K562 (cell line): ENCODE results near the gene SAMD8. TPM values are rescaled to one million over a fixed set of nuclear protein-coding genes. Genes with fewer than 3 reads are reported as not detected.
A peak's percentile ranks its signal among the peaks of the same experiment; 100 is the strongest.

ENCODE experiments used
- ATAC-seq: fragments of 200-7000 bp; cut with Tn5 transposase; 3 replicates; pipeline ENCODE4 v1.9.1; 2020; ENCODE audit warnings: moderate library complexity
- BruUV-seq: library from RNA; stranded (reverse); fragments of 400-500 nt; replicated peaks from 2 replicates; lab custom pipeline; 2021; lab: Mats Ljungman, UMichigan
- CTCF ChIA-PET: fragments of 300-600 bp; formaldehyde crosslinking; extraction: SDS; loops from one replicate; lab custom pipeline; 2021; ENCODE audit warnings: low intra/inter-chr PET ratio; lab: Yijun Ruan, JAX
- POLR2A ChIA-PET: fragments of 300-600, 350-650 bp; sonication (Branson Sonifier 250); formaldehyde crosslinking; extraction: SDS; loops from one replicate; lab custom pipeline; 2021; ENCODE audit warnings: antibody characterized with exemption, inconsistent platforms; lab: Yijun Ruan, JAX
- DNase-seq, 4 experiments: peaks; one replicate each; pipeline versions ENCODE4 v3.0.0 to v3.0.0-alpha.2; 2011 to 2018; ENCODE audit warnings: low spot score in 3 of 4, mixed read lengths in 3 of 4; ENCODE audit errors: extremely low read depth in 1 of 4
- FAIRE-seq: peaks from 2 replicates; lab custom pipeline; 2011; peaks lifted over from hg19 to GRCh38; lab: Jason Lieb, UNC
- H2AFZ ChIP-seq: 2 replicates; pipeline ENCODE4 v1.6.0; 2011; ENCODE audit warnings: low read depth, low read length, control low read depth, inconsistent platforms
- H3K27ac ChIP-seq: fragments of 200-600 bp; 3 replicates; pipeline ENCODE4 v1.8.0; 2011; ENCODE audit warnings: low read depth, mild to moderate bottlenecking, control low read depth, inconsistent platforms, low read length, moderate library complexity, mixed read lengths; ENCODE audit errors: extremely low read depth
- H3K27me3 ChIP-seq, 2 experiments: fragments of 300-600 bp in 1 of 2; 2 replicates in 1 of 2; 3 replicates in 1 of 2; pipeline versions ENCODE4 v1.6.0 to v1.8.0; 2011; ENCODE audit warnings: inconsistent platforms in 2 of 2, low read length in 2 of 2, mild to moderate bottlenecking in 1 of 2, mixed read lengths in 1 of 2, moderate library complexity in 1 of 2; ENCODE audit not compliant: control insufficient read depth in 2 of 2, insufficient read depth in 2 of 2
- H3K36me3 ChIP-seq: fragments of 300-600 bp; 3 replicates; pipeline ENCODE4 v1.8.0; 2011; ENCODE audit warnings: mild to moderate bottlenecking, low read length, inconsistent platforms; ENCODE audit not compliant: control insufficient read depth, insufficient read depth
- H3K4me1 ChIP-seq, 2 experiments: fragments of 200-600 bp in 1 of 2; replicated peaks in 1 of 2; 2 replicates in 1 of 2; 3 replicates in 1 of 2; pipeline versions ENCODE4 v1.5.1 to v1.8.0; 2011; ENCODE audit warnings: inconsistent platforms in 2 of 2, low read length in 2 of 2, mild to moderate bottlenecking in 1 of 2, mixed read lengths in 1 of 2, moderate library complexity in 1 of 2; ENCODE audit not compliant: control insufficient read depth in 2 of 2, insufficient read depth in 2 of 2
- H3K4me2 ChIP-seq: 2 replicates; pipeline ENCODE4 v1.6.1; 2011; ENCODE audit warnings: low read length, control low read depth, inconsistent platforms, mixed read lengths; ENCODE audit not compliant: insufficient read depth
- H3K4me3 ChIP-seq: fragments of 200-600 bp; sonication (generic), shearing (Covaris generic); 2 replicates; pipeline ENCODE4 v1.5.1; 2016; ENCODE audit warnings: control low read depth, inconsistent platforms
- H3K79me2 ChIP-seq: fragments of 200-600 bp; 3 replicates; pipeline ENCODE4 v1.8.0; 2011; ENCODE audit warnings: low read length, inconsistent platforms; ENCODE audit not compliant: control insufficient read depth, insufficient read depth
- H3K9ac ChIP-seq, 2 experiments: 2 replicates each; pipeline versions ENCODE4 v1.6.0 to v1.6.1; 2011; ENCODE audit warnings: low read depth in 2 of 2, low read length in 2 of 2, control low read depth in 1 of 2, inconsistent platforms in 1 of 2, mild to moderate bottlenecking in 1 of 2, mixed read lengths in 1 of 2; ENCODE audit not compliant: insufficient read depth in 1 of 2
- H3K9me1 ChIP-seq: one replicate; pipeline ENCODE4 v1.6.0; 2011; ENCODE audit warnings: inconsistent platforms, mild to moderate bottlenecking, low read length, moderate library complexity; ENCODE audit not compliant: control insufficient read depth, insufficient read depth
- H3K9me3 ChIP-seq: replicated peaks from 2 replicates; pipeline ENCODE4 v1.5.1; 2011; ENCODE audit warnings: low read depth, low read length, inconsistent platforms; ENCODE audit not compliant: control insufficient read depth, insufficient read depth
- H4K20me1 ChIP-seq: replicated peaks from 2 replicates; pipeline ENCODE4 v1.6.1; 2011; ENCODE audit warnings: low read length, inconsistent platforms, mixed read lengths; ENCODE audit not compliant: control insufficient read depth, insufficient read depth
- GTF2A2 ChIP-seq: IDR thresholded peaks from 2 replicates; pipeline ENCODE4 v1.6.1; 2016; ENCODE audit warnings: mild to moderate bottlenecking, missing genetic modification characterization, missing compliant biosample characterization
- KLF13 ChIP-seq: fragments of 450-650 bp; IDR thresholded peaks from 2 replicates; pipeline ENCODE4 v1.6.1; 2016; ENCODE audit warnings: missing genetic modification characterization, low read depth, mild to moderate bottlenecking, missing compliant biosample characterization, moderate library complexity, borderline replicate concordance
- RB1 ChIP-seq: fragments of 450-650 bp; IDR thresholded peaks from 2 replicates; pipeline ENCODE4 v1.6.1; 2017; ENCODE audit warnings: low read depth, mild to moderate bottlenecking
- XRCC5 ChIP-seq: fragments of 200-400 bp; formaldehyde crosslinking; IDR thresholded peaks from 2 replicates; pipeline ENCODE4 v1.6.1; 2017; ENCODE audit warnings: low read depth, mild to moderate bottlenecking, low read length
- ZFX ChIP-seq: sonication (generic); formaldehyde crosslinking; IDR thresholded peaks from 2 replicates; pipeline ENCODE4 v1.8.0; 2022; ENCODE audit warnings: mild to moderate bottlenecking, missing genetic modification reagents, moderate library complexity
- ZNF140 ChIP-seq: fragments of 250-450 bp; sonication (Bioruptor Pico); IDR thresholded peaks from 2 replicates; pipeline ENCODE4 v1.8.0; 2021; ENCODE audit warnings: moderate library complexity, mild to moderate bottlenecking, inconsistent platforms
- WGBS: fragments of 100-300 bp; shearing (Covaris generic); methylation state at CpG from one replicate; pipeline ENCODE4 v1.1.6; 2016; ENCODE audit warnings: low coverage, mixed read lengths; ENCODE audit not compliant: insufficient coverage; ENCODE audit errors: missing lambda C conversion rate; 5-methylcytosine and 5-hydroxymethylcytosine counted together
- in situ Hi-C: fragments of 300-500 bp; cut with MboI; formaldehyde crosslinking; loops from 4 replicates; pipeline ENCODE4 v1.15.0; 2018; ENCODE audit warnings: inconsistent platforms, mixed read lengths
- intact Hi-C: fragments of 100-400 bp; cut with micrococcal nuclease; formaldehyde crosslinking; loops from 2 replicates; pipeline ENCODE4 v1.14.2; 2022
- polyA plus RNA-seq, 8 experiments: library from polyadenylated mRNA; depleted of rRNA in 4 of 8; stranded (reverse) in 5 of 8; unstranded in 3 of 8; fragments of >200 nt; fragmentation: Nextera tagmentation in 2 of 8; fragmentation: Illumina TruSeq in 1 of 8; extraction: Ambion mirVana in 2 of 8; extraction: Trizol in 1 of 8; gene quantifications; 2 replicates each; pipeline versions ENCODE4 v1.2.1 to v1.2.3, GENCODE V29; 2011 to 2014; ENCODE audit warnings: inconsistent platforms in 1 of 8, missing spikeins in 1 of 8
- total RNA-seq, 7 experiments: library from RNA; depleted of rRNA in 6 of 7; stranded (reverse); fragments of >200 nt in 6 of 7; fragmentation: Illumina TruSeq in 2 of 7; extraction: Trizol in 2 of 7; gene quantifications; 2 replicates each; pipeline versions ENCODE4 v1.2.1 to v1.2.3, GENCODE V29; 2011 to 2021; ENCODE audit warnings: low replicate concordance in 1 of 7
- TF ChIP-seq, protein P1 (sequence below), 2 experiments: fragments of 250-450 bp in 1 of 2; fragments of 450-650 bp in 1 of 2; sonication (Bioruptor Pico) in 1 of 2; IDR thresholded peaks; 2 replicates each; pipeline versions ENCODE4 v1.6.1 to v1.8.0; 2016 to 2021; ENCODE audit warnings: mild to moderate bottlenecking in 2 of 2, moderate library complexity in 2 of 2, missing compliant biosample characterization in 1 of 2, missing genetic modification characterization in 1 of 2
- TF ChIP-seq, protein P2 (sequence below): fragments of 250-450 bp; sonication (Bioruptor Pico); IDR thresholded peaks from 2 replicates; pipeline ENCODE4 v1.8.0; 2021; ENCODE audit warnings: mild to moderate bottlenecking, moderate library complexity
- TF ChIP-seq, protein P3 (sequence below): fragments of 250-450 bp; sonication (Bioruptor Pico); IDR thresholded peaks from 2 replicates; pipeline ENCODE4 v1.4.0; 2020

SAMD8 gene
- total and polyA plus RNA-seq, 9 of the 15 experiments (the other 6 are each of a cell fraction or from before 2014, with no cell fraction given), result 2.7 to 16.1 (median 6.2) TPM

DNA sequence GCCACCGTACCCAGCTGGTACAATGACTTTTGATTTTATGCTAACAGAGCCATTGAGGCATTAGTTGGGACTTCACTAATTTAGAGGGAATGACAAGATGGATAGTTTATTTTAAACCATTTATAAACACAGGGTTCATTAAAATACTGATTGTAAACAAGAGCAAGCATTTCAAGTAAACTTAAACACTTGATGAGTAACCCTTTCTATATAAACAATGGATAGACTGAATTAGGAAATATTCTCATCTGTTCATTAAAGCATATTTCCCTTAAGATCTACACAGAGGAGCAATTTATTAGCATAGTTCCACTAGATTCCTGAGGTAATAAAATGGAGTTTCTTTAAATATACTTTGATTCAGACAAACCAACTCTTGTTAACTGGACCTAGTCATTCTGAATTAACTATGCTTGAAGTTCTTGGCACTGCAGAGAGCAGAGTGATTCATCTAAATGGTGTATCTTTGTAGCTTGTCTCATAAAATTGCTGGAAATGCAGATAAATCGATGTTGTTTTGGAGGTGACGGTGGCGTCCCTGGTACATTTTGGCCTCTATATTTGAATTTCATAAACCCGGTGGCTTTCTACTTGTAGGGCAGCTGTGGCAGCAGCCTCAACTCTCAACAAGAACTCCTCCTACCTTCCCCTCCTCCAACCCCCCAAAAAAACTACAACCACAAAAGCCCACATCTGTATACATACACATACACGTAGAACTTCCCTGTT is 83.7 kb downstream of the SAMD8 start (continued):
- TF ChIP-seq ZNF140 (no peak), ZFX (CRISPR knock-in tag) (no peak), KLF13 (tag) (no peak)
- TF ChIP-seq, all 486 proteins: peak for 0

DNA sequence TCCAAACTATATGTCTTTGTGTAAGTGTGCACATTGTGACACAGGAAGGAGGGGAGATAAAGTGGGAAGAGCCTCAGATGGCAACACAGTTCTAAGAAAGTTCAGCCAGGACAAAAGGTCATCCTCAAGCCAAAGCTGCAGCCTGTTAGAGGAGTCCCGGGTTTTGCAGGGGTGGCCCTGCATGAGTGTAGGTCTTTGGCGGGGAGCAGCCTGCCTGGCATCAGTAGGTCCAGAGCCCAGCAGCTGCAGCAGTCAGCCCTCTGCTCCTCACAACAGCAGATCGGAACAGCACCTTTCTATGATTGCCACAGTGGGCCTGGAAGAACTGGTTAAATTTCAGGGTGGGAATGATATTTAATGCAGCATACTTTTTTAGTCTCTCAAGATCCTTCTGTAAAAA is 85.6 kb downstream of the SAMD8 start:
- Histone ChIP-seq H3K79me2 (no peaks in the 10 kb centered on the region), H3K36me3 (no peaks in the 10 kb centered on the region), H3K4me3 (no peak overlapping the region), H3K9ac (peak overlapping the region in 1 of 2 experiments; percentile 76; a peak in 3 of 4 replicates), H3K4me2 (no peak overlapping the region), H3K27ac (no peak overlapping the region; the same call in 2 of the 3 replicates), H3K9me1 (no peaks in the 10 kb centered on the region), H2AFZ (no peak overlapping the region), H3K4me1 (peaks cover 20 to 21% of the 10 kb centered on the region in 2 experiments; a peak in 4 of 5 replicates), H3K9me3 (no peaks in the 10 kb centered on the region), H3K27me3 (no peaks in the 10 kb centered on the region), H4K20me1 (no peaks in the 10 kb centered on the region)
- DNase-seq (peak in 1 of 4 experiments; percentile 50), FAIRE-seq (peak; percentile 57), ATAC-seq (peak; percentile 43)
- CTCF ChIA-PET, result no interaction called here
- intact Hi-C loops (no loop called here), in situ Hi-C loops (no loop called here)
- TF ChIP-seq, protein P1, sequence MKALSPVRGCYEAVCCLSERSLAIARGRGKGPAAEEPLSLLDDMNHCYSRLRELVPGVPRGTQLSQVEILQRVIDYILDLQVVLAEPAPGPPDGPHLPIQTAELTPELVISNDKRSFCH (CRISPR knock-in tag; IDR thresholded peaks at IDR 0.05), result no peak
- TF ChIP-seq, protein P1 (tag; IDR thresholded peaks at IDR 0.05), result 0 out of 2 replicates have a peak, but pooled peaks have one; percentile 22
- TF ChIP-seq ZFX (CRISPR knock-in tag) (no peak), RB1 (no peak), XRCC5 (no peak), GTF2A2 (tag) (no peak)
- TF ChIP-seq, protein P2, sequence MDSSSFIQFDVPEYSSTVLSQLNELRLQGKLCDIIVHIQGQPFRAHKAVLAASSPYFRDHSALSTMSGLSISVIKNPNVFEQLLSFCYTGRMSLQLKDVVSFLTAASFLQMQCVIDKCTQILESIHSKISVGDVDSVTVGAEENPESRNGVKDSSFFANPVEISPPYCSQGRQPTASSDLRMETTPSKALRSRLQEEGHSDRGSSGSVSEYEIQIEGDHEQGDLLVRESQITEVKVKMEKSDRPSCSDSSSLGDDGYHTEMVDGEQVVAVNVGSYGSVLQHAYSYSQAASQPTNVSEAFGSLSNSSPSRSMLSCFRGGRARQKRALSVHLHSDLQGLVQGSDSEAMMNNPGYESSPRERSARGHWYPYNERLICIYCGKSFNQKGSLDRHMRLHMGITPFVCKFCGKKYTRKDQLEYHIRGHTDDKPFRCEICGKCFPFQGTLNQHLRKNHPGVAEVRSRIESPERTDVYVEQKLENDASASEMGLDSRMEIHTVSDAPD, result no peak
- TF ChIP-seq, protein P3, sequence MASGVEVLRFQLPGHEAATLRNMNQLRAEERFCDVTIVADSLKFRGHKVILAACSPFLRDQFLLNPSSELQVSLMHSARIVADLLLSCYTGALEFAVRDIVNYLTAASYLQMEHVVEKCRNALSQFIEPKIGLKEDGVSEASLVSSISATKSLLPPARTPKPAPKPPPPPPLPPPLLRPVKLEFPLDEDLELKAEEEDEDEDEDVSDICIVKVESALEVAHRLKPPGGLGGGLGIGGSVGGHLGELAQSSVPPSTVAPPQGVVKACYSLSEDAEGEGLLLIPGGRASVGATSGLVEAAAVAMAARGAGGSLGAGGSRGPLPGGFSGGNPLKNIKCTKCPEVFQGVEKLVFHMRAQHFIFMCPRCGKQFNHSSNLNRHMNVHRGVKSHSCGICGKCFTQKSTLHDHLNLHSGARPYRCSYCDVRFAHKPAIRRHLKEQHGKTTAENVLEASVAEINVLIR (CRISPR knock-in tag), result no peak
- WGBS, result 35% methylated on average over 3 of the region's 3 CpGs
- POLR2A ChIA-PET, result interaction anchor here (0.6 to 6.8 kb wide), 5 partner anchors 11 to 38 kb away, joined by 3 to 74 read pairs (median 3); partner anchors contain the start of genes COMTD1 and VDAC2
- BruUV-seq, result no TSS peak
